Esophagus squamous epithelium (tissue), 4 donors: ENCODE data around the gene FRMD1.

Experiments used
- CTCF ChIP-seq, 6 experiments: fragments of 450-650 bp in 4 of 6; fragments of 200-600 bp in 2 of 6; sonication (generic) in 2 of 6; IDR thresholded peaks; one replicate each; pipeline ENCODE4 v1.5.1; 2016 to 2019; ENCODE audit warnings: antibody characterized with exemption in 6 of 6, mild to moderate bottlenecking in 4 of 6, moderate library complexity in 4 of 6
- POLR2A ChIP-seq, 4 donors: fragments of 450-650 bp; IDR thresholded peaks; one replicate each; pipeline ENCODE4 v1.6.1; 2017; ENCODE audit warnings: antibody characterized with exemption in 4 of 4, mild to moderate bottlenecking in 4 of 4, moderate library complexity in 3 of 4

- TF ChIP-seq CTCF (IDR thresholded peaks at IDR 0.05) (no peak), POLR2A (IDR thresholded peaks at IDR 0.05) (no peak)
These were observed 33.0 kb downstream of the FRMD1 start for GRCh38 chr6:168045706-168046620.
